GM18861 (cell line): Measurements from ENCODE around the gene PDCD1LG2.

ENCODE experiments used
- ATAC-seq: cut with Tn5 transposase; IDR thresholded peaks from one replicate; pipeline ENCODE4 v1.9.1; 2021; ENCODE audit not compliant: unreplicated experiment

The PDCD1LG2 gene

DNA sequence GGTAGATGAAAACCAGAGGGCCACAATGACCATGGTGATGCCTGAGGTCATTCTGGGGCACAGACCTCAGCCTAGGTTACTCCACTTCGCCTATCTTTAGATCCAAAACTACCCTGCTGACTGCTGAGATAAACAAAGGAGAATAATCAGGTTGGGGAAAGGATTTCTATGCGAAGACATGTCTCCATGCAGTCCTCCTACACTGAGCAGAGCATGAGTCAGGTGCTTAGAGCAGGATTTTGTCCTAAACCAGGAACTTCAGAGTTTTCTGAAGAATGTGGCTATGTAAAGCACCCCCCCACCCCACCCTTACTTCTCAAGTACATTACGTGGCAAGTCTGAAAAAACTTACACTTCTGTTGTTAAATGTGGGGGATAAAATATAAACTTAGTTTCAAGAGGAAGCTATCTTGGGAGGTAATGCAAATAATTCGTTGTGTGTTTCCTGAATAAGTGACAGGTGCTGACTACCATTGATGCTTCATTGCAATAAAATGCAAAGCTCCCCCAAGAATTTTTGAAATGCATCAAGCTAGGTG lies 19.4 kb downstream of the PDCD1LG2 start:
- peak; percentile 38 for ATAC-seq

DNA sequence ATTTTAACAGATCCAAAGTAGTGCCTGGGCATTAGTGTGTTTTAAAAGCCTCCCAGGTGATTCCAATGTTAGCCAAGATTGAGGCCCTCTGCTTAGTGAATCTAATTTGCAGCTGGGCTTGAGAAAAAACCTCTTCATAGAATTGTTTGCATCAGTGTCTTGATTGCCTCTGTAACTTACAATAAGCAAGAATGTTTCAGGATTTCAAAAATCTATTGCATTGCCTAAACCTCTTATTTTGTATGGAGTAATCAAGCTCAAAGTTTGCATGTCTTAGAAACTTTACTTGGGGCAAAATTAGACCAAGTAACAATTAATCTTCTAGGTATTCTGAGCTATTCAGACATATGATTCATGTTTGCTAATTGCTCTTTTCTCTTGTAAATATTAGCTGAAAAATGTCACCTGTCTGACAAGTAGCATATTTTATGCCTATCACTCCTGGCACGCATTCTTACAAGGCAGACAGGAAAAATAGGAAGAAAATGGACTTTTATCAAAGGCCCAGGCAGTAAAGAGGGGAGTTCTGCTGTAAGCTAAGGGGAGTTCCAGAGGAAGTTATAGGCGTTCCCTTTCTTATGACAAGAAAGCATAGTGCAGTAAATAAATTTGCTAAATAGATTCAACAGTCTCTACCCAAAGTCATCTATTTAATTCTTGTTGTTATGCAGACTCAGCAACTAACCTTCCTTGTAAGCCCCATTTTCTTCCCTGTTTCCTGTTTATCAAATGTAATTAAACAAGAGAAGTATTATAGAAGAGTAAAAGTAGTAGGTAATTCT lies 21.0 kb downstream of the PDCD1LG2 start:
- ATAC-seq, result no peak

DNA sequence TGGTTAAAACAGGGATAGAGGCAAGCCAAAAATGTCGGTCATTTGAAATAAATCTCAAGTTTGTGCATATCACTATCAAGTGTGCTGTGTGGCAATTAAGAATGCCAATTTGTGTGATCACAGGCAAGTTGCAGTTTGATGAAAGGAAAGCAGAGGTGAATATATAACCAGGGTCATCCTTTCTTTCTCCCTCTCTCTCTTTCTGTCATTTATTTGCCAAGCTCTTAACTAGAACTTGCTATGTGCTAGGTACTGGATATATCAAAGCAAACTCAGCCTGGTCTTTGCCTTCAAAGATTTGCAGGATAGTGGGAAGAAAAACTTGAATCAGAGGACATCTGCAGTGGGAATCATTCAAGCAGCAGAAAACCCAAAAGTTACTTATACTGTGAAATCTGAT lies 22.0 kb downstream of the PDCD1LG2 start:
- ATAC-seq, result peak; percentile 28

DNA sequence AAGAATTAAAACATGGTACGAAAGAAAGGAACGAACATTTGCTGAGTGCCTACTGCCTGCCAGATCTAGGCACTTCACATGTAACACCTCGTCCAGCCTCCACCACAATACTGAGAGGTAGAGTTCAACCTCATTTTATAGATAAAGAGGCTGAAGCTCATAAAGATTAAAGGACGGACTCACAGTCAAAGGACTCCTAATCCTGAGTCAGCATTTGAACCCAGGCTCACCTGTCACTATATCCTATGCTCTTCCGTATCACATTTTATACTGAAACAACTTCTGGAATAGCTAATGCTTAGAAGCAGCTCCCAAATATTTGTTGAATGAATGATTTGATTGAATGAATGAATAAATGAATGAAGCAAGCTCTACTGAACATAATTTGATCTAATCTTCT lies 22.5 kb downstream of the PDCD1LG2 start:
- no peak for ATAC-seq

DNA sequence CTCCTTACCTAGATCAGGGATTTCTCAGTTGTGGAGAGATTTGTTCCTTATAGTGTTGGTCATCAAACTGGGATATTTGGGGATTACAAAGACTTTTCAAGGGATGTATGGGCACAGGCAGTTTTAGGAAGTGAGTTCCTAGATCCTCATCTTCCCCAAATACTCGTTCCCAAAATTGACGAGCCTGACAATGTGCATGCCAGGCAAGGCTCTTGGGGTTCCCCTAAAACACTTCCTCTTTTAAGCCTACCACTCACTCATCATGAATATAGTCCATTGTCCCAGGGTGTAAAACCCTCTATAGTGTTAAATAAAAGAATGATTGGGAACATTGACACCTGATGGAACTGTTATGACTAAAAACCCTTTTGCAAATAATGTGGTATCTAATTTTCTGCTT lies 26.4 kb downstream of the PDCD1LG2 start:
- no peak for ATAC-seq

DNA sequence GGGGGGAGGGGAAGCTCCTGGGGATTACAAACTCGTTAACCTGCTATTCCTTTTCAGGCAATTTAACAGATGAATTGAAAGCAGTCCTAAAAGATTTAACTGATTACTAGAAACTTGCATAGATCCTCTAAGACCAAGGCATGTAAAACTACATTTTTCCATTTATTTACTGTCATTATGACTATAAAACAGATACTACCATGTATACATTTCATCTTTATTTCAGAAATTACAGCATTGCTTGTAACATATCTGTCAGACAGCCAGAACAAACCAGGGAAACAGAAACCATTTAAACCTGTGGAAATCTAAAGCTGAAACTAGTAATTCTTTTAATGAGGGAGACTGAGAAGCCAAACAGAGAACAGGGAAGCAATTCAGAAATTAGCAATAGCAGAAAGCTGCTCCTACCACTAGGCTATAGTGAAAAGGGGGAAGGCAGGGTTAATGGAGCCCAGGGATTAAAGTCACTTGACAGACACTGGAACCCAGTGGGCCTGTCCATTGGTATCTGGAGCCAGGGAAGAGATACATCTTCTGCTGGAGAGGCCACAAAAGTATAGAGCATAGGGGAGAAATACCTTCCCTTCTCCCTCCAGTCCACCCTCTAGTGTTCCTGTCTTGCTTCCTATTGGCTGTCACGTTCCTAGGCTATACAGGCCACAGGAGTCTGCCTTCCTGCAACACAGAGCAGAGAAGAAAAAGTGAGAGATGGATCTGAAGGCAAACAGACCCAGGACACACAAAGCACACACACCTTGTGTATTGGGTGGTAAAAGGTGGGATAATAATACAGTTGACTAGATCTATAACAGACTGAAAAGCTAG lies 33.8 kb downstream of the PDCD1LG2 start:
- ATAC-seq, result no peak

DNA sequence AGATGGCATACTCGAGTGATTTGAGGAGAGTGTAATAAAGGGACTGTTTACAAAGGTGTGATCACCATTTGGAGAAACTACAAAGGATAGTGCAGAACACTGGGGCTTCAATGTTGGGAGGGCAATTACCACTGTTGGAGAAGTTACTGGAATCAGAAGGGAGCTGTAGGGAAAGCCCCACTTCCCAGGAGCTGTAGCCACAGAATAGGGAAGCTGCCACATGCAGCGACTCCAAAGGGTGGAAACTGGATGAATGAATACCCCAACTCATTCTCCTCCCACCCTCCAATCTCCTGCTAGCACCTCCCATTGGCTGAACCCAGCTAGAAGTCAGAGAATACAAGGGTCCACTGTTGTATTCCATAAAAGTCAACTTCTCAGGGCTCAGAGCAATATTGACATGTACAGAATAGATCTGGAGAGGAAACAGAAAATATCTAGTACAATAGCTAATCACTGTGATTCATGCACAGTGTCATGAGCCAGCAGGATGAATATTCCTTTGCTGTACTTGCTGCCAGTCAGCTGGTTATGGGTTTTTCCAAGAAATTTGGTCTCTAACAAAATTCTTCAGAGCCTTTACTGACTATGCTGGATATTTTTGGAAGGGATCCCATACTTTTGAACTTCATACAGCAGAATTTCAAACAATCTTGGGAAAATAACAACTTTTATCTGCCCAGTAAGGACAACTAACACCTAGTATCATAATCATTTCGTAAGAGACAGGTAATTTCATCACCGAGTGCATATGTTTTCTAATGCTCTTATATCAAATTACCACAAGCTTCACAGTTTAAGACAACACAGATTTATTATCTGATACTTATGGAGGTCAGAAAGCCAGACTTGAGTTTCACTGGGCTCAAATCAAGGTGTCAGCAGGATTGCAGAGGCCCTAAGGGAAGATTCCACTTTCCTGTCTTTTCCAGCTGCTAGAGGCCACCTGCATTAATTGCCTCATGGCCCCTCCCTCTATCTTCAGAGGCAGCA lies 39.6 kb downstream of the PDCD1LG2 start:
- ATAC-seq, result no peak

DNA sequence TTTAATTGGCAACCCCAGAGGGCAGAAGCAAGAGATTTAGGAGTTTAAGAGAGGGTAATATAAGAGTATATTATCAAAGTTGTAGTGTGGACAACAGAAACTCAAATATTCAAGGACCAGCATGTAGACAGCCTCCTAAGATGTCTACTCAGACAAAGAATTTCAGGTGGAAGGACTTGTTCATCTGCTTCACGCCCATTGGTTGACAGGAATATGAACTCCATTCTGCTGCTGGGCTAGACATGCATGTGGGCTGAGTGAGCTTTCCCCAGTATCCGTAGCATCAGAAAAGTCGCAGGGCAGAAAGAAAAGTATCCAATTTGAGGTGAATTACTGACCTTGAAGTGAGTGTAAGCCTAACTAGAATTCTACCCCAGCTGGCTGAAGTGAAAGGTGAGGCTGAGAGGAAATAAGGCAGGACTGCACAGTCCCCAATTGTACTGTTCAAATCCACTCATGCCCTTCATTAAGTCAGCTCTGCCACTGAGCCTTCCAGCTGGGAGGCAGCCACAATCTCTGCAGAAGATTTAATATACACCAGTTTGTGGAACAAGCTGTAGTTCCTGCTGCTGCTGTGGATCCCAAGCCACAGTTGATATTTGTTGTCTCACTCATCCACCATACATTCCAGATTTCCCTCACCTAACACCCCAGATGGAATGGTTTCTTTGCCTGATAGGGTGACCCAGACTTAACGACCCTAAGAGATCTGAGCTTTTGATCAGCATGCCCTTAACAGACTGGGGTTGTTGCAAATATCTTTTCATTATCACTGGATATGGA lies 41.2 kb downstream of the PDCD1LG2 start:
- no peak for ATAC-seq

DNA sequence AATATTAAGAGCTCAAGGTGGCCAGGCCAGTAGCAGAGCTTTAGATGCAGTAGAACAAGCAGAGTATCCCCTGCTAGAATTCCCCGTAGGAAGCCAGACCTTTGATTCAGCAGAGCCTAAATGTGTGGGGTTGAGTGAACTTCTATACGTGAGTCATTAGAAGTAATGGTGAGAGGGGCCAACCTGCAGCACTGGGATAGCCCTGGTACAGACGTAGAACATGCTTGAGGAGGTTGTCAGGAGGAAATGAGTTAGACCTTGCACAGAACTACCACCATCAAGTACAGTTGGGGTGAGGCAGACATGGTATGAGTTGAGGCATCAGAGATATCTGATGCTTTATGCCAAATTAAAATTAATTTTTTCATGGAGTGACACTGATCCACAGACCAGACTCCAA lies 42.0 kb downstream of the PDCD1LG2 start:
- ATAC-seq, result no peak

DNA sequence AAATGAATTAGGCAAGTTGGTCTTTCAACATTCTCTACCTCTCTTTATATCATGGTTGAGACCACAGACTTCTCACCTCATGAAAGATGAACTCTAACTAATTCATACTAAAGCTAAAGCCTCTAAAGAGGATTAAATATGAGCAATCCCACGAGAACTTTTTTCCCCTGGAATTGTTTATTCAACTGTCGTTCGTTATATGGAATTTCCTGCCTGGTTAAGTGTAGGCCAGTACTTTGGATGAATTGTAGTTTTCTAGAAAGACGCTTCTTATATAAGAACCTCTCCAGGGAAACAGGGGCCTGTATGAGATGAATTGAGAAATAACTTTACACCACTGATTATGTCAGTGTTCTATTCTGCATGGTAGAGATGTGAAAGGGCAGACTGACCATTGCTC lies 42.9 kb downstream of the PDCD1LG2 start:
- ATAC-seq, result no peak

DNA sequence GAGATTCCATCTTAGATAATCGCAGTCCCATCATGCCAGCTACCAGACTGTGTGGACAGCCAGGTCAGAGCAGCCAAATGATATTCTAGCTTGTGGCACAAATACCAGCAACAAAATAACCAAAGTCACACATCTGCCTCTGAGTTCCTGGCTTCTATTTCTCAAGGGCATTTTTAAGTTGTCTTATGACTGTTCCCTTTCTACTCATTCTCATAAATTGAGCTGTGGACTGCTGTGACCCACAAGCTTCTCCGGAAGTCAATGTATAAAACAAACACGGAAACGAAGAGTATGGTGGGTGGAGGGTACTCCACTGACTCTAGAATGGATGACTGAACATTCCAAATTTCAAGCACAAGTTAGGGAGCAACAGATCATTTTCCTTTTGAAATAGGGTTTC lies 43.9 kb downstream of the PDCD1LG2 start:
- peak; percentile 77 for ATAC-seq

DNA sequence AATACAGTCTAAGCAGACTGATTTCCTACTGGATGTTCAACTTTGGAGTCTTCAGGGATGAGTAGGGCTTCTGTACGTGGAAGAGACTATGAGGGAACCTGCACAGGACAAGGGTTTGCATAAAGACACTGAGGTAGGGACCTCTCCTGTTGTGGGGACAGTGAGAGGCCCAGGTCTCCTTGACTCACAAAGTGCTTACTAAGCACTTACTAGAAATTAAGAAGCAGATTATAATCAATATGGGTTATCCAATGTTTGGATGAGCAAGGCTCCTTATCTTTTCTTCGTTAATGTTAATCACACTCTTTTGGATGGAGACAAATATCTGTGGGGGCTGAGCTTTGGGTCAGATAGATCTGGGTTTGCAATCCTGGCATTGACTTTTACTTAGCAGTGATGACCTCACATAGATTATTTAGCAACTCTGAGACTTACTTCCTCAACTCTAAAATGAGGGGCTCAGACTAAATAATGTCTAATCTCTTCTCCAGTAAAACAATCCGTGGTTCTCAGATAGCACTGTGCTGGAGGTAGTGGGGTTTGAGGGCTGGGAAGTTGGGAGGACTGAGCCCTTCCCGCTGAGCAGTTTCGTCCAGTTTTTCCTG lies 45.9 kb downstream of the PDCD1LG2 start:
- ATAC-seq, result no peak

DNA sequence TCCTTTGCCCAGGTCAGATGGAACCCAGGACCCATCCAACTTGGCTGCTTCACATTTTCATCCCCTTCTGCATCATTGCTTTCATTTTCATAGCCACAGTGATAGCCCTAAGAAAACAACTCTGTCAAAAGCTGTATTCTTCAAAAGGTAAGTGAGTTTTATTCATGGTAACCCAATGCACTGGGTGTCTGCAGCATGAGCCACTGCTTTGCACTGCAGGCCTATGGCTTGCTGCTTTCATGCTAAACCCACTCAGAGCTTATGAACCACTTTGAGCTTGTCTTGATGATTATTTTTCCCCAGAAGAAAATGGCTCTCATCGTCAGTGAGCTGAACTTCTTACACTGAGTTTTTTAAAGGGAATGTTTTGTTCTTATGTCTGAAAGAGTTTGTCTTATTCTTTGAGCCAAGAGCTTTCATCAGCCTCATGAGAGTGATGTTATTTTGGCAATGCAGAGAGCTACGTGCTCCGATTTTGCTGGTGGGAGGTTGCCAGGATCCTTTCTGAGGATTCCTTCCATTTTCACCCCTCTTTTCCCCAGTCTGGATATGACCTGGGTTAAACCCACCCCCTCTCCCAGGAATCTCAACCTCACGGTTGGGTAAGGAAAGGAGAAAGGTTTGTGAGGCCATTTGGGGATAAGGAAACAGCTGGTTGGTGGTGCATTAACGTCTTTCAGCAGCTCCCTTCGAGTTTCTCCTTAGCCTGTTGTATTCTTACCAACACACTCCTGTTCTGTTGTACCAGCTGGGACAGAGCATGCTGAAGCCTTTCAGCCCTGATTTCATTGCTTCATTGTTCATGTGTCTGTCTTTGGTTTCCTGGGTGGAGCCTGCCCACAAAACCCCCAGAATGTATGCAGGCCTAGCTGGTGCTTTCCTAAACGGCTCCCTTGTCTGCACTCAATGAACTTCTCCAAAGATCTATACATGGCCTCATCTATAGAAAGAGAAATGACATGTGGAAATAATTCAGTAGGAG lies 47.6 kb downstream of the PDCD1LG2 start:
- ATAC-seq, result peak; percentile 48

DNA sequence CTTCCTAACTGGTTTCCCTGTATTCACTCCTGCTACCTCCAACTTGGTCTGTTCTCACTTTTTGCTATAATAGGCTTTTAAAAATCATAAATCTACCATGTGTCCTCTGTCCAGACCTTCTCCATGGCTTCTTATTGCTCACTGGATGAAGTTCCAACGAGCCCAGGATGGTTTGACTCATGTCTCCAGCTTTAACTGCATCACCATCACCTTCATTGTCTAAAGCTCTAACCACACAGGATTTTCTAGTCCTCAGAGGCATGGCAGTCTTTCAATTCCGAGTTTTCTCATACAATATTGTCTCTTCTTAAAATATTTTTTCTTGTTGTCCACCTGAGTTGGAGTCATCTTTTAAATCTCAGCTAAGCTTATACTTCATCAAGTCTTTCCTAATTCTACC lies 49.3 kb downstream of the PDCD1LG2 start:
- no peak for ATAC-seq

DNA sequence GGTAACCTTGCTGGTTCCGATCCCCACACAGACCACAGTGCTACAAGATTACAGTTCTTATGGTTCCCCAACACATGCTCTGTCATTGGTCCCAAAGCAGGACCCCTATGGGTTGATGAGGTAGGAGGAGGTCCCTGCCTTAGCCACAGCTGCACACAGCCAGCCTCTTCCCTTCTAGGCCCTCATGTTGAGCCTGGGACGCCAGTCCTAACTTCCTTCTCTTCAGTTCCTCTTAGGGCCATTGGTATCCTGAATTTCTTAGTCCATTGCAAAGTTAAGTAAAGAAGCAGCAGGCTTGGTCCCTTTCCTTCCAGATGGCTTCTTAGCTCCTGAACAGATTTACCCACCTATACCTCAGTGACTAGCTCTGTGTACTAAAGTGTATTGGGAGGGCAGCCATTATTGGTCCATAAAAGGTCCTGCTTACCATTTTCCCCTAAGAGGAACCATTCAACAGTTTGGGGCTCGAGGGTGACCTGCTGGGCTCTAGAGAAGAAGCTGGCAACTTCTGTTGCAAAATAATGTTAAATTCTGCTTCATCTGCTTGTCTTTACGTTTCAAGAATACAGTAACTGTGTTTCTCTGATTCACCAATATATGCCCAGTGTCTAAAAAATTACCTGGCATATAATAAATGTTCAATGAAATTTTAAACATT lies 50.2 kb downstream of the PDCD1LG2 start:
- ATAC-seq, result no peak

DNA sequence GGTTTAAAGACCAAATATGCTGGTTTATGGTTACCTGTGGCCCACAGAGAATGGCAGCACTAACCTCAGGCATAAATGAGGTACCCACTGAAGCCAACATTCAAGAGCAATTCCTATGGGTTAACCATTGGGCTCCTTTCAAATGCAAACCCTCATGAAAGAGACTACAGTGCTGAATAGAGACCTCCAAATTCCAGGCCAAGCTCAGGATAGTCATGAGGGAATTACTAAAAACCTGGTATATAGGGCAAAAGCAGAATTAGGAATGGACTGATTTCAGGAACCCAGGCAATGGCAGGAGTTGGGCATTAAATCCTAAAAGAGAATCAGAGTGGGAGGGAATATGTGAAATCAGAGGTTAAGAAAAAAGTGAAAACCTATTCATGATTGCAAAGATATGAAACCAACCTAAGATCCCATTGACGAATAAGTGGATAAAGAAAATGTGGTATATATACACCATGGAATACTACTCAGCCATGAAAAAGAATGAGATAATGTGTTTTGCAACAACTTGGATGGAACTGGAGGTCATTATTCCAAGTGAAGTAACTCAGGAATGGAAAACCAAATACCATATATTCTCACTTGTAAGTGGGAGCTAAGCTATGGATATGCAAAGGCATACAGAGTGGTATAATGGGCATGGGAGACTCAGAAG lies 51.6 kb downstream of the PDCD1LG2 start:
- no peak for ATAC-seq

DNA sequence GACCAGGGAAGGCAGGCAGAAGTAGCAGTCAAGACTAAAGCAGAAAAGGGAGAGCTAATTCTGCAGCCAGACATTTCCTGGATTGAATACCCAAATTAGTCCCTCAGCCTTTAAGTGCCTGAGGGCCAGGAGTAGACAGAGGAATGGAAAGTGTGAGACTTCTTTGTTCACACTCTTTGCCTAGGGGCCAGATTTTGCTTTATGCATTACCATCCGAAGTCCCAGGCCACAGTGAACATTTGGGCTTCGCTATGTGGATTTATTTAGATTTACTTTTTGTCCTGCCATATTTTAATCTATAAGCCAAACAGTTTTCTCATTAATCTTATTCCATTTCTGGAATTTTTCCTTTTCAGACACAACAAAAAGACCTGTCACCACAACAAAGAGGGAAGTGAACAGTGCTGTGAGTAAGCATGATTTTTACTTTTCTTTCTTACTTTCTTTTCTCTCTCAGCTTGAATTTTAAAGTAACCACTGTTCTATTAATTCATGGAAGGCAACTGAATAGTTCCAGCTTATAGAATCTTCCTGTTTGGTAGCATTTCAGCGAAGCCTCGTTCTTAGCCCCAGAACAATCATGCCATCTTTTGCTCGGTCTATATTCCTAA lies 52.6 kb downstream of the PDCD1LG2 start:
- no peak for ATAC-seq
